Thoracic aorta (tissue), 2 donors: ENCODE data around the gene TVP23C. TPM values are rescaled to one million over a fixed set of nuclear protein-coding genes. Genes with fewer than 3 reads are reported as not detected.
A peak's percentile ranks its signal among the peaks of the same experiment; 100 is the strongest.

Experiments
- ATAC-seq: fragments of 150-250 bp; one replicate; pipeline ENCODE4 v1.8.0; 2017; ENCODE audit warnings: low read depth; ENCODE audit not compliant: insufficient number of reproducible peaks, low FRiP score
- DNase-seq: peaks from one replicate; pipeline ENCODE4 v3.0.0-alpha.2; 2020; ENCODE audit warnings: low spot score
- H3K27ac ChIP-seq, 2 donors: fragments of 200-600 bp; sonication (generic); 1 replicate in 1 of 2; 2 replicates in 1 of 2; pipeline ENCODE4 v1.5.1; 2016; ENCODE audit warnings: mild to moderate bottlenecking in 2 of 2, moderate library complexity in 2 of 2
- H3K27me3 ChIP-seq: fragments of 200-600 bp; sonication (generic); replicated peaks from 2 replicates; pipeline ENCODE4 v1.6.0; 2016; ENCODE audit warnings: mild to moderate bottlenecking; ENCODE audit not compliant: insufficient read depth
- H3K36me3 ChIP-seq: fragments of 200-600 bp; sonication (generic); one replicate; pipeline ENCODE4 v1.5.1; 2016
- H3K4me1 ChIP-seq, 2 donors: fragments of 200-600 bp; sonication (generic); 1 replicate in 1 of 2; 2 replicates in 1 of 2; pipeline versions ENCODE4 v1.5.1 to v1.6.0; 2016; ENCODE audit warnings: low read depth in 2 of 2, mild to moderate bottlenecking in 1 of 2; ENCODE audit not compliant: control insufficient read depth in 1 of 2
- H3K4me3 ChIP-seq: fragments of 200-600 bp; sonication (generic); 2 replicates; pipeline ENCODE4 v1.5.1; 2016; ENCODE audit warnings: mild to moderate bottlenecking
- H3K9me3 ChIP-seq: fragments of 200-600 bp; sonication (generic); 2 replicates; pipeline ENCODE4 v1.5.1; 2016
- CTCF ChIP-seq: fragments of 200-600 bp; sonication (generic); IDR thresholded peaks from one replicate; pipeline ENCODE4 v1.5.1; 2019; ENCODE audit warnings: antibody characterized with exemption
- total RNA-seq, 2 donors: library from RNA; depleted of rRNA; stranded (reverse); fragments of >200 nt; gene quantifications; one replicate each; pipeline versions ENCODE4 v1.1.0 to v1.2.3, GENCODE V29; 2016

Gene TVP23C
- total RNA-seq, 2 donors from 2014 or later = 27.1 to 52.5 TPM

GRCh38 chr17:15470536-15470935 lies 92.7 kb downstream of the TVP23C start:
- no peak for TF ChIP-seq CTCF
- peaks cover 4 to 13% of the 10 kb centered on the region in 2 donors for H3K4me1 ChIP-seq
- ATAC-seq = no peak
- no peaks in the 10 kb centered on the region for H3K36me3 ChIP-seq
- no peak for DNase-seq
- no peaks in the 10 kb centered on the region for H3K27me3 ChIP-seq
- H3K4me3 ChIP-seq = no peak overlapping the region
- no peak overlapping the region for H3K27ac ChIP-seq
- no peaks in the 10 kb centered on the region for H3K9me3 ChIP-seq

GRCh38 chr17:15469260-15469659 lies 94.0 kb downstream of the TVP23C start:
- no peaks in the 10 kb centered on the region for H3K9me3 ChIP-seq
- no peak for TF ChIP-seq CTCF
- peak overlapping the region; percentile 14 to 41 for H3K27ac ChIP-seq
- H3K36me3 ChIP-seq = no peaks in the 10 kb centered on the region
- ATAC-seq (peak; percentile 21), DNase-seq (no peak)
- H3K4me3 ChIP-seq = no peak overlapping the region
- H3K27me3 ChIP-seq = no peaks in the 10 kb centered on the region
- H3K4me1 ChIP-seq = peaks cover 7 to 22% of the 10 kb centered on the region in 2 donors

- Histone ChIP-seq H3K27ac (peak overlapping the region in 1 of 2 donors; percentile 14), H3K4me3 (no peak overlapping the region), H3K27me3 (no peaks in the 10 kb centered on the region), H3K36me3 (no peaks in the 10 kb centered on the region), H3K4me1 (peaks cover 16 to 33% of the 10 kb centered on the region in 2 donors), H3K9me3 (no peaks in the 10 kb centered on the region)
- DNase-seq (no peak), ATAC-seq (no peak)
- TF ChIP-seq CTCF = no peak
These were observed 95.2 kb downstream of the TVP23C start for GRCh38 chr17:15468126-15468525.

- no peak for TF ChIP-seq CTCF
- DNase-seq = no peak
- no peaks in the 10 kb centered on the region for H3K9me3 ChIP-seq
- peak within 1 kb of the TSS; percentile 14 to 41 for H3K27ac ChIP-seq
- H3K27me3 ChIP-seq = no peaks in the 10 kb centered on the region
- no peaks in the 10 kb centered on the region for H3K36me3 ChIP-seq
- H3K4me3 ChIP-seq = no peak within 1 kb of the TSS
- H3K4me1 ChIP-seq = peaks cover 21 to 38% of the 10 kb centered on the region in 2 donors
- ATAC-seq = no peak
These were observed 95.7 kb downstream of the TVP23C start, which contains the start of gene CDRT4 for GRCh38 chr17:15467592-15467991. TSS of gene CDRT4 (minus strand) at chr17:15467621. CDS start at chr17:15440238, 27,383 bp downstream.

GRCh38 chr17:15466131-15466530 lies 97.2 kb downstream of the TVP23C start:
- DNase-seq (no peak), ATAC-seq (no peak)
- Histone ChIP-seq H3K4me3 (no peak overlapping the region), H3K27ac (no peak overlapping the region), H3K9me3 (no peaks in the 10 kb centered on the region), H3K27me3 (no peaks in the 10 kb centered on the region), H3K4me1 (peaks cover 21 to 42% of the 10 kb centered on the region in 2 donors), H3K36me3 (no peaks in the 10 kb centered on the region)
- no peak for TF ChIP-seq CTCF
